ENCODE results near the gene FN3KRP.

The FN3KRP gene, protein sequence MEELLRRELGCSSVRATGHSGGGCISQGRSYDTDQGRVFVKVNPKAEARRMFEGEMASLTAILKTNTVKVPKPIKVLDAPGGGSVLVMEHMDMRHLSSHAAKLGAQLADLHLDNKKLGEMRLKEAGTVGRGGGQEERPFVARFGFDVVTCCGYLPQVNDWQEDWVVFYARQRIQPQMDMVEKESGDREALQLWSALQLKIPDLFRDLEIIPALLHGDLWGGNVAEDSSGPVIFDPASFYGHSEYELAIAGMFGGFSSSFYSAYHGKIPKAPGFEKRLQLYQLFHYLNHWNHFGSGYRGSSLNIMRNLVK

DNA sequence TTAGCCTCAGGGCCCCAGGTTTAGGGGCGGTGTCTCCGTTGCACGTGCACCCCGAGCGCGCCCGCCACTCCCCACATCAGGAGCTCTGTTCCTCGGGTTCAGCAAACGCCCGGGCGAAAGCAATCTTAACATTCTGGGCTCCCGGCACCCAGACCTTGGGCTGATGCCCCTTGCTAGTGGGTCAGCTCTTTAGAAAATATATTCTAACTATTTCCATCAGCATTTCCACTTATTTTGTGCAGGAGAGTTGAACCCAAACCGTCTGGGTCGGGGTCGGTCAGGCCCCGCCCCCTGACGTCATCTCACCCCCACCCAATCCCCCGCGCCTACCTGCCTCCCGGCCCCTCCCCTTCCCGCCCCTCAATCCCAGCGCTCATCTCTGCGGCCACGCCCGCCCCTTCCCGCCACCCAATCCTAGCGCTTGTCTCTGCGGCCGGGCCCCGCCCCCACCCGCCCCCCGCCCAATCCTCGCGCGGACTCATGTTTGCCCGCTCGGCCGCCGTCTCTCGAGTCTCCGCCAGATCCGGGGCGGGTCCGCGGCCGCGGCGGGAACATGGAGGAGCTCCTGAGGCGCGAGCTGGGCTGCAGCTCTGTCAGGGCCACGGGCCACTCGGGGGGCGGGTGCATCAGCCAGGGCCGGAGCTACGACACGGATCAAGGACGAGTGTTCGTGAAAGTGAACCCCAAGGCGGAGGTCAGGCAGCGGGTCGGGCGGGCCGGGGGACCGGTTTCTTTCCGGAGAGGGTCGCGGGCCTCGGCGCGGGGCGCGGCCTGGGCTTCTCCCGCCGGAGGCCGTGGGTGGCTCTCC lies at the start of gene FN3KRP:
FN3KRP (plus strand) TSS at position 504 of the 808 bp plus-strand sequence; CDS start at position 554, 50 bp downstream.
- H3K4me1 ChIP-seq (ENCODE audit: control insufficient read depth in 5 of 5, insufficient read depth in 5 of 5, low read length in 5 of 5): peaks cover 1 to 22% (median 19%) of the 10 kb centered on the region in 5 donors
- H3K4me3 ChIP-seq (ENCODE audit: low read depth in 1 of 5, low read length in 5 of 5): peak within 1 kb of the TSS; percentile 75 to 91 (median 84)
- peak within 1 kb of the TSS; percentile 26 to 93 (median 80) for H3K9ac ChIP-seq (ENCODE audit: low read length in 5 of 5)
- H3K27ac ChIP-seq (ENCODE audit: low read depth, low read length): peak within 1 kb of the TSS; percentile 16
- H3K27me3 ChIP-seq (ENCODE audit: control insufficient read depth in 5 of 5, insufficient read depth in 4 of 5, low read length in 5 of 5): no peaks in the 10 kb centered on the region
- H3K36me3 ChIP-seq (ENCODE audit: control insufficient read depth in 5 of 5, insufficient read depth in 5 of 5, low read length in 5 of 5): peaks cover 0 to 22% (median 17%) of the 10 kb centered on the region in 5 donors
- H3K9me3 ChIP-seq (ENCODE audit: control insufficient read depth in 5 of 5, low read length in 5 of 5): no peaks in the 10 kb centered on the region

DNA sequence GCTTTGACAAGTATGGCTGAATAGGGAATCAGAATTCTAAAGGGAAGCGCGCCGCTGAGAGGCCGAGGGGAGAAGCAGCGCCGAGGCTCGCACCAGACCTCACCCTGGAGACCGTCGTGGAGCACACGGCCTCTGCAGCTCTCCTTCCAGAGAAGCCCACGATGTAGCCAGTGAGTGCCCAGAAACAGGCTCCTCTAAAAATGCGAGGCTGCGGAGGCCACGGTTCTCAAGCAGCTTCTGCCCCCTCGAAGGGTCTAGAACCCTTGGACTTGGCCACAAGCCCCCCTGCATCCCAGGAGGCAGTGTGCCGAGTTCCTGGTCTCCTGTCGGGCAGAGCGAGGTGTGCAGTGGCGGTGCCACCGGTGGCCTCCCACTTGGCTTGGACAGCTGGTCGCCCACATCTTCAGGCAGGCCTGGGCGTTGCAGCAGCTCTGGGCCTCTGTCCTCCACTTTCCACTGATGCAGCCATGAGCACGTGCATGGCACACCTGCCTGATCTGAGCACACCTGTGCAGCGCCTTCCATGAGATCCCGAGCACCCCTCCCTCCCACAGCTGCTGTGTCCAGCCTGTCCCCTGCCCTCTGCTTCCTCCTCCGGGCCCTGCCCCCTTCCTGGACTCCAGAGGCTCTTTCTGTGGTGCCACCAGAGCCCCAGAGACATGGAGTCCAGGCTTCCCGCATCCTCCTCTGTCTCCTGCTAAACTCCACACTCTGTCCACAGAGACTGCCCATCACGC lies 49.4 kb upstream of the FN3KRP start:
- no peak overlapping the region for H3K9ac ChIP-seq (ENCODE audit: low read length in 5 of 5)
- H3K27me3 ChIP-seq (ENCODE audit: control insufficient read depth in 5 of 5, insufficient read depth in 4 of 5, low read length in 5 of 5): no peaks in the 10 kb centered on the region
- H3K9me3 ChIP-seq (ENCODE audit: control insufficient read depth in 5 of 5, low read length in 5 of 5): no peaks in the 10 kb centered on the region
- no peak overlapping the region for H3K27ac ChIP-seq (ENCODE audit: low read depth, low read length)
- no peak overlapping the region for H3K4me3 ChIP-seq (ENCODE audit: low read depth in 1 of 5, low read length in 5 of 5)
- H3K4me1 ChIP-seq (ENCODE audit: control insufficient read depth in 5 of 5, insufficient read depth in 5 of 5, low read length in 5 of 5): peaks cover 0 to 15% (median 11%) of the 10 kb centered on the region in 5 donors
- peaks cover 0 to 12% (median 4%) of the 10 kb centered on the region in 5 donors for H3K36me3 ChIP-seq (ENCODE audit: control insufficient read depth in 5 of 5, insufficient read depth in 5 of 5, low read length in 5 of 5)

DNA sequence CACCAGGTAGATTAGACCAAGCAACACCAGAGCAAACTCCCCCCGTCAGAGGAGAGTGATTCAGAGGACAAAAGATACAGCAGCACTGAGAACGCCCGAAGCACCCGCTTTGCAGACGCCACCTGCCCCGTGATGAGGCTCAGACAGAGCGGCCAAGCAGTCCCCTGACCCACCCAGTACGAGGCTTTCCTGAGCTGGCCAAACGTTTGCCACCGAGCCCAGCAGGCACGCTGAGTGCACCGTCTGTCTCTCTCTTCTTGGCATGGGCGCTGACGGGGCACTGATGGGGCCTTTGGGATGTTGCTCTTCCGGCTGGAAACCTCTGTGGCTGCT lies 48.9 kb upstream of the FN3KRP start:
- H3K27me3 ChIP-seq (ENCODE audit: control insufficient read depth in 5 of 5, insufficient read depth in 4 of 5, low read length in 5 of 5): no peaks in the 10 kb centered on the region
- H3K4me3 ChIP-seq (ENCODE audit: low read depth in 1 of 5, low read length in 5 of 5): no peak overlapping the region
- H3K9ac ChIP-seq (ENCODE audit: low read length in 5 of 5): no peak overlapping the region
- peaks cover 0 to 15% (median 11%) of the 10 kb centered on the region in 5 donors for H3K4me1 ChIP-seq (ENCODE audit: control insufficient read depth in 5 of 5, insufficient read depth in 5 of 5, low read length in 5 of 5)
- no peak overlapping the region for H3K27ac ChIP-seq (ENCODE audit: low read depth, low read length)
- H3K9me3 ChIP-seq (ENCODE audit: control insufficient read depth in 5 of 5, low read length in 5 of 5): no peaks in the 10 kb centered on the region
- H3K36me3 ChIP-seq (ENCODE audit: control insufficient read depth in 5 of 5, insufficient read depth in 5 of 5, low read length in 5 of 5): peaks cover 0 to 8% (median 4%) of the 10 kb centered on the region in 5 donors

DNA sequence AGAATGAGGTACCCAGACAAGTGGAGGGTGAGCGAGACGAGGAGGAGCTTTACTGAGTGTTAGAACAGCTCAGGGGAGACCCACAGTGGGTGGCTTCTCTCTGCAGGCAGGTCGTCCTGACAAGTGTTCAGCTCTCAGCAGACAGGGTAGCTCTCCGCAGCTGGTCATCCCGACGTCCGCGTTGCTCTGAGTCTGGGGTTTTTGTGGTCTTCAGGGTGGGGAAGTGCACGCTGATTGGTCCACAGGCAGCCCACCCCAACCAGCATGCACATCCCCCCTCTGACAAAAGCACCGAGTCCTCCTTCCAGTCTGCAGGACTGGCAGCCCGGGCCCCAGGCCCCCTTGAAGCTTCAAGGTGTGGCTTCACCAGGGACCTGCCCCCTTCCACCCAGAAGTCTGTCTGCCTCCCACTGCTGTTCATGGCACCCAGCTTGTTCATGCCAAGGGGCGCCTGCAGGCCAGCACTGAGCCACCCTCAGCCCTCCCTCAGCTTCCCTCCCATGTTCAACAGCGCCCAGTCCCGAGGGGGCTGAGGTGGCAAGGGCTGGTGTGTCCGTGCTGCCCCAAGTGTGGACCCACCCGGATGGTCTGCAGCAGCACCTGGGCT lies 48.4 kb upstream of the FN3KRP start:
- Histone ChIP-seq H3K27ac (ENCODE audit: low read depth, low read length) (no peak overlapping the region), H3K27me3 (ENCODE audit: control insufficient read depth in 5 of 5, insufficient read depth in 4 of 5, low read length in 5 of 5) (no peaks in the 10 kb centered on the region), H3K4me1 (ENCODE audit: control insufficient read depth in 5 of 5, insufficient read depth in 5 of 5, low read length in 5 of 5) (peaks cover 0 to 15% (median 11%) of the 10 kb centered on the region in 5 donors), H3K4me3 (ENCODE audit: low read depth in 1 of 5, low read length in 5 of 5) (no peak overlapping the region), H3K9ac (ENCODE audit: low read length in 5 of 5) (no peak overlapping the region), H3K9me3 (ENCODE audit: control insufficient read depth in 5 of 5, low read length in 5 of 5) (no peaks in the 10 kb centered on the region), H3K36me3 (ENCODE audit: control insufficient read depth in 5 of 5, insufficient read depth in 5 of 5, low read length in 5 of 5) (peaks cover 0 to 6% (median 4%) of the 10 kb centered on the region in 5 donors)

DNA sequence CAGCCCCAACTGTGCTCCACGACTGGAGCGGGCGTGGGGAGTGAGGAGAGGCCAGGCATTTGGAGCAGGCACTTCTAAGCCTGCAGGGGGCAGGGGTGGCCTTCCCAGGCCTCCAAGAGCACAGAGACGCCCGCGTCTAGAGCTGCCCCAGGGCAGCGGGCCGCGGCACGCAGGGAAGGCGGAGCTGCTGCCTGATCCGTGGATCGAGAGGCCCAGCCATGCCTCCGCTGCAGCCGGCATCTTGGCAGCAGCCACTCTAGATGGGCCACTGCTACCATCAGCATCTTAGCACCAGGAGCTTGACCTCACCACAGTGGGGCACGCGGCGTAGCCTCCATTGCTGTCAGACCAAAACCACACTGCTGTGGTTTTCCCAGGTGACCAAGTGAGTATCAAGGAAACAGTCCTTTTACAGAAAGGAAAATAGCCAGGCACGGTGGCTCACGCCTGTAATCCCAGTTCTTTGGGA lies 47.8 kb upstream of the FN3KRP start:
- Histone ChIP-seq H3K9me3 (ENCODE audit: control insufficient read depth in 5 of 5, low read length in 5 of 5) (no peaks in the 10 kb centered on the region), H3K4me1 (ENCODE audit: control insufficient read depth in 5 of 5, insufficient read depth in 5 of 5, low read length in 5 of 5) (peaks cover 0 to 15% (median 11%) of the 10 kb centered on the region in 5 donors), H3K9ac (ENCODE audit: low read length in 5 of 5) (no peak overlapping the region), H3K27ac (ENCODE audit: low read depth, low read length) (no peak overlapping the region), H3K27me3 (ENCODE audit: control insufficient read depth in 5 of 5, insufficient read depth in 4 of 5, low read length in 5 of 5) (no peaks in the 10 kb centered on the region), H3K4me3 (ENCODE audit: low read depth in 1 of 5, low read length in 5 of 5) (peak overlapping the region in 1 of 5 donors; percentile 11), H3K36me3 (ENCODE audit: control insufficient read depth in 5 of 5, insufficient read depth in 5 of 5, low read length in 5 of 5) (peaks cover 0 to 5% (median 3%) of the 10 kb centered on the region in 5 donors)

DNA sequence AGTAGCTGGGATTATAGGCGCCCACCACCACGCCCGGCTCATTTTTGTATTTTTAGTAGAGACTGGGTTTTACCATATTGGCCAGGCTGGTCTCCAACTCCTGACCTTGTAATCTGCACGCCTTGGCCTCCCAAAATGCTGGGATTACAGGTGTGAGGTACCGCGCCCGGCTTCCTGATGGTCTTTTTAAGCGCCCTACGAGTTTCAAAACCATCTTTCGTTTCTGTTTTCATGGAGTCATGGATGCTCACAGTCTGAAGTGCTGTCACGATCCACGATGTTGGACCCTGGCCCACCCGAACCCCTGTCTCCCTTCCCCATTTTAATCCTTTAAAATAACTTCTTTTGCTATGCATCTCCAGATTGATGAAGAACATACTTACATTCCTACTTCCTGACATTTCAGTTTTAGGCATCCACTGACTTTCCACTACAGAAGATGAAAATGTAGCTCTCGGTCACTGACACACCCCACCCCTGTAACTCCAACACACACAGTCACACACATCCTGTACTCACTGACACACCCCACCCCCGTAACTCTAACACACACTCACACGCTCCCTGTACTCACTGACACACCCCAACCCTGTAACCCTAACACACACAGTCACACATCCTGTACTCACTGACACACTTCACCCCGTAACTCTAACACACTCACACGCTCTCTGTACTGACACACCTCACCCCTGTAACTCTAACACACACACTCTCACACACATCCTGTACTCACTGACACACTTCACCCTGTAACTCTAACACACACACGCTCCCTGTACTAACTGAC lies 45.6 kb upstream of the FN3KRP start:
- peaks cover 0 to 4% (median 0%) of the 10 kb centered on the region in 5 donors for H3K36me3 ChIP-seq (ENCODE audit: control insufficient read depth in 5 of 5, insufficient read depth in 5 of 5, low read length in 5 of 5)
- H3K27me3 ChIP-seq (ENCODE audit: control insufficient read depth in 5 of 5, insufficient read depth in 4 of 5, low read length in 5 of 5): no peaks in the 10 kb centered on the region
- H3K4me3 ChIP-seq (ENCODE audit: low read depth in 1 of 5, low read length in 5 of 5): no peak overlapping the region
- H3K9ac ChIP-seq (ENCODE audit: low read length in 5 of 5): peak overlapping the region in 1 of 5 donors; percentile 26
- no peaks in the 10 kb centered on the region for H3K9me3 ChIP-seq (ENCODE audit: control insufficient read depth in 5 of 5, low read length in 5 of 5)
- peaks cover 0 to 15% (median 13%) of the 10 kb centered on the region in 5 donors for H3K4me1 ChIP-seq (ENCODE audit: control insufficient read depth in 5 of 5, insufficient read depth in 5 of 5, low read length in 5 of 5)
- no peak overlapping the region for H3K27ac ChIP-seq (ENCODE audit: low read depth, low read length)

DNA sequence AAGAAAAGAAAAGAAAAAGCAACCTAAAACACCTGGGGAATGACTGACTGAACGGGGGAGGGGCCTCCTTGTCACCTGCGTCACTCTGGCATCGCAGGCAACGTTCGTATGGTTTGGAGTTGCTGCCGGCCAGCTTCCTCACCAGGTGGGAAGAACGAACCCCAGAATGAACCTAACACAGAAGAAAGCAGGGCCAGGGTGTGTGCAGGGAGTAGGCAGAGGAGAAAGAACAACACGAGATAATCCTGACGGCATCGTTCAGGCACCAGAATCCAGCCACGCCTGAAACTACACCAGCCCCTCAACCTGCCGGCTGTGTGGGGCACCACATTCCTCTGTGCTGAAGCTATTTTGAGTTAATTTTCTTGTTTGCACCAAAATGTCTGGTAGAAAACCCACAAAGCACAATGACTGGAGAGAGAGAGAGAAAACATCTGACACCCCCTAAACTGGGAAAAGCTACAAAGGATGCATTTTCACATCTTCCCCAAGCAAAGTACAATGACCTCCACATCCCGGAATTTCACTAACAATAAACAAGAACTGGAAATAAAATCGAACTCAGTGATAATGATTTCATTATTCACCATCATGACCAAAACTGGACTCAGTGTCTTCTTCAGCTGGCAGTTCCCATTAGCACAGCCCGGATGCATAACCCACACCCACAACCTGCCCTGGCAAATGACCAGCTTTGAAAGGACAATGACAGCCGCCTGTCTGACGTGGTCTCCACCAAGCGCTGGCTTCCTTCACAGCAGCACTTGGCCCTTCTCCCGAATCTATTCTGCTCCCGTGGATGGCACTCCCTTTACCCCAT lies 41.6 kb upstream of the FN3KRP start:
- Histone ChIP-seq H3K9me3 (ENCODE audit: control insufficient read depth in 5 of 5, low read length in 5 of 5) (no peaks in the 10 kb centered on the region), H3K9ac (ENCODE audit: low read length in 5 of 5) (peak overlapping the region in 1 of 5 donors; percentile 41), H3K36me3 (ENCODE audit: control insufficient read depth in 5 of 5, insufficient read depth in 5 of 5, low read length in 5 of 5) (no peaks in the 10 kb centered on the region), H3K27ac (ENCODE audit: low read depth, low read length) (no peak overlapping the region), H3K4me3 (ENCODE audit: low read depth in 1 of 5, low read length in 5 of 5) (no peak overlapping the region), H3K4me1 (ENCODE audit: control insufficient read depth in 5 of 5, insufficient read depth in 5 of 5, low read length in 5 of 5) (peaks cover 0 to 10% (median under 1%) of the 10 kb centered on the region in 5 donors), H3K27me3 (ENCODE audit: control insufficient read depth in 5 of 5, insufficient read depth in 4 of 5, low read length in 5 of 5) (no peaks in the 10 kb centered on the region)

DNA sequence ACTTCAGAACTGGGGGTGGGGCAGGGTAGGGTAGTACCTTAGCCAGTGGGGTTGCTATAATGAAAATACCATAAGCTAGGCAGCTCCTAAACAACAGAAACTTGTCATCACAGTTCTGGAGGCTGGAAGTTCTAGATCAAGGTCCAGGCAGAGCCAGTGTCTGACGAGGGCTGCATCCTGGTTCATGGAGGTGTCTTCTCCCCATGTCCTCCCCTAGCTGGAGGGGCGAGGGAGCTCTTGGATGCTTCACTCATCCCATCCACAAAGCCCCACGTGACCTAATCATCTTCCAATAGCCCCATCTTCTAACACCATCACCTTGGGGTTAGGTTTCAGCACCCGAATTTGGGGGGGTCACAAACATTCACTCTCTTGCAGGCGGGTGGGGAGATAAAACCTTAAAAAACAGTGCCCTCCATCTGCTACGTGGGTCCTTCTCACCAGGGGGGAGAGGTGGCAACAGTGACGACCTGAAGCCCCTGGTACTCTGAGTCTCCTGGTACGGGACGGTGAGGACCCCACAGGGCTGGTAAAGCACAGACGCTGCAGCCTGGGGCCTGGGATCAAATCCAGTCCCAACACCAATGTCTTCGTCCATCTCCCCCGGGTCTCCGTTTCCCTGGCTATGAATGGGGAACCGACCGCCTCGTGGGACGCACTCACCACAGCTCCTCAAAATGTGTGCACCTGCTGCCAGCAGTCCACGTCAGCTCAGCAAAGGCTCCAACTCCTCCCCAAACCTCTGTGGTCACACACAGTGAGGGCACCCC lies 40.8 kb upstream of the FN3KRP start:
- H3K9me3 ChIP-seq (ENCODE audit: control insufficient read depth in 5 of 5, low read length in 5 of 5): no peaks in the 10 kb centered on the region
- peaks cover 0 to 10% (median 0%) of the 10 kb centered on the region in 5 donors for H3K4me1 ChIP-seq (ENCODE audit: control insufficient read depth in 5 of 5, insufficient read depth in 5 of 5, low read length in 5 of 5)
- H3K27me3 ChIP-seq (ENCODE audit: control insufficient read depth in 5 of 5, insufficient read depth in 4 of 5, low read length in 5 of 5): no peaks in the 10 kb centered on the region
- H3K4me3 ChIP-seq (ENCODE audit: low read depth in 1 of 5, low read length in 5 of 5): no peak overlapping the region
- H3K27ac ChIP-seq (ENCODE audit: low read depth, low read length): no peak overlapping the region
- no peaks in the 10 kb centered on the region for H3K36me3 ChIP-seq (ENCODE audit: control insufficient read depth in 5 of 5, insufficient read depth in 5 of 5, low read length in 5 of 5)
- peak overlapping the region in 1 of 5 donors; percentile 41 for H3K9ac ChIP-seq (ENCODE audit: low read length in 5 of 5)

Measured in subcutaneous abdominal adipose tissue (tissue), 5 donors.